ENCODE results near the gene CHST12. TPM values are rescaled to one million over a fixed set of nuclear protein-coding genes. Genes with fewer than 3 reads are reported as not detected.

Gene CHST12
- total RNA-seq: 10 to 100 TPM; 64.6 to 65.1 TPM

DNA sequence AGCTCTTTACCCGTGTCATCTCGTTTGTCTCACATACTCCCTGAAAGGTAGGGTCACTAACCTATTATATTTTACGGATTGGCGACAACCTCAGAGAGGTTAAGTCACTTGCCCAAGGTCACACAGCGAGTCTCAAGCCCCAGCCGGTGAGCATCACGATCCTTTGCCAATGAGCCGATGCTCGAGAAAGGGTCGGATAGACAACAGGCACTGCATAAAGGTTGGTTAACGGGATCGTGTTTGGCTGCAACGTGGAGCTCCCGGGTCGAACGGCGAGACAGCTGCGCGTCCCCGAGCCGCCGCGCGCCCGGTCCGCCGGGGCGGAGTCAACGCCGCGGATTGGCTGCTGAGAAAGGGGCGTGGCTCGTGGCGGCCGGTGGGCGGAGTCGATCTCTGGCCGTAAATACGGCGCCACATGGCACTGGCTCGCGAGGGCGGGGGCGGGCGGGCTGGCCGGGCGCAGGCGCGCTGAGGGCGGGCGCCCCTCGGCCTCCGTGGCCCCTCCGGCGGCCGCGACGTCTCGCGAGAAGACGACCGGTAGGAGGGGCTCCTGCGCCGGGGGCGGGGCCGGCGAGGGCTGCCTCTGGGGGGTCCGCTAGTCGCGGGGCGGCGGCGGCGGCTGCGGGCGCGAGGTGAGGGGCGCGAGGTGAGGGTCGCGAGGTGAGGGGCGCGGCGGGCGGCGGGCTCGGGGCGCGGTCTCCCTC lies at the start of gene CHST12:
Gene CHST12, plus strand, starts transcription at position 598 of the 704 bp plus-strand sequence. CDS start 29,029 bp downstream, outside the sequence.
- peaks cover 53% of the 10 kb centered on the region for H3K4me1 Mint-ChIP-seq
- ChIA-PET CTCF (interaction anchor here (0.6 to 1.0 kb wide), 4 partner anchors 9 to 29 kb away, joined by 3 to 6 read pairs (median 4); no protein-coding TSS in a partner anchor), POLR2A (interaction anchor here (0.6 to 1.4 kb wide), 5 partner anchors 9 to 296 kb away, joined by 3 to 5 read pairs (median 3); partner anchors contain the start of gene EIF3B)
- peaks cover 20% of the 10 kb centered on the region for H3K36me3 Mint-ChIP-seq (ENCODE audit: low read depth)
- DNase-seq: peak; percentile 96
- peak within 1 kb of the TSS; percentile 99 for H3K27ac Mint-ChIP-seq
- peak within 1 kb of the TSS; percentile 88 for H3K4me3 Mint-ChIP-seq
- H3K27me3 Mint-ChIP-seq: no peaks in the 10 kb centered on the region
- no peaks in the 10 kb centered on the region for H3K9me3 Mint-ChIP-seq

DNA sequence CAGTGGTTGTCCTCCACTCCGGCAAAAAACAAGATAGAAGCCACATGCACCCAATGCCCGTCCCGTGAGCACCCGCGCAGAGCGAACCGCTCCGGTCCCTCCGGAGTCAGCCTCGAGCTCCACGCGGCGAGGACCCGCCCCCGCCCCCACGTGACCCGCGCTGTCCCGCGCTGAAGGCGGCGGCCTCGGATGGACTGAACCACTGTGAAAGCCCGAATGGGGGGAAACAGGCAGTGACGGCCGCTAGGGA lies 49.5 kb upstream of the CHST12 start:
- H3K4me3 Mint-ChIP-seq: peak overlapping the region; percentile 91
- H3K36me3 Mint-ChIP-seq (ENCODE audit: low read depth): peaks cover 23% of the 10 kb centered on the region
- H3K4me1 Mint-ChIP-seq: peaks cover 27% of the 10 kb centered on the region
- ChIA-PET POLR2A (interaction anchor here (0.7 to 3.7 kb wide), 13 partner anchors 30 to 1796 kb away, joined by 3 to 39 read pairs (median 3); partner anchors contain the start of genes CHST12, INTS1, MAD1L1 and MRM2), CTCF (interaction anchor here (0.6 to 2.4 kb wide), 7 partner anchors 51 to 826 kb away, joined by 3 to 11 read pairs (median 4); no protein-coding TSS in a partner anchor)
- no peaks in the 10 kb centered on the region for H3K27me3 Mint-ChIP-seq
- peak overlapping the region; percentile 100 for H3K27ac Mint-ChIP-seq
- H3K9me3 Mint-ChIP-seq: no peaks in the 10 kb centered on the region
- peak; percentile 91 for DNase-seq

DNA sequence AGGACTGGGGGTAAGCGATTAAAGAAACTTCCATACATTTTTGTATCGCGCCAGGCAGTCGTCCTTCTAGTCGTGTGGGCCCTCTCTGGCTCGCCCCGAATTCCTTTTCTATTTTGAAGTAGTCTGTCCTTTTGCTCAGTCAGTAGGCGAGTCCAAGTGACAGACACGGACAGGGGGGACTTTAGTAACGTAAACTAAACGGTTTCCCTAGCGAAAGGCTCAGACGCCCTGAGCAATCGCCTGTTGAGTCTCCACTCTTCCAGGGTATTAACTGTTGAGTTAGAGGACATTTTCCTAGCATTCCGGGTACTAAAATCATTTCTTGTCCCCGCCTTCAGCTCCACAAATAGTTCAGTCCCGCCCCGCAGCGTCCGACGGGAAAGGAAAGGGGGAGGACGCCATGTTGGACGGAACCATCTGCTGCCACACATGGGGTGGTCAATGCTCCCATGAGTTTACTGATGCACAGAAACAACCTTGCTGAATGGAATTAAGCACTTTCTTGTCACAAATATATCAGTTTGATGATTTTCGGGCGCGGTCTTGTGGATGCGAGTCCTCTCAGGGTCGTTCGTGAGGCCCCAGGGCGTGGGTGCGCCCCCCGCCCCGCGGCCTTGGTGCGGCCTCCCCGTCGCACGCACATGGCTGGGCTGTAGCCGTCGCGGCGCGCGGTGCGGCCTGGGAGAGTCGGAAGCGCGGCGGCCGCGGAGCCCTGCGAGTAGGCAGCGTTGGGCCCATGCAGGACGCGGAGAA lies 49.0 kb upstream of the CHST12 start, which contains the start of gene EIF3B:
Gene EIF3B, plus strand, starts transcription at position 642 of the 753 bp plus-strand sequence. Its CDS starts 95 bp downstream, at position 737.
- CTCF ChIA-PET: interaction anchor here (0.6 to 2.4 kb wide), 8 partner anchors 10 to 827 kb away, joined by 3 to 11 read pairs (median 4); no protein-coding TSS in a partner anchor
- peak within 1 kb of the TSS; percentile 91 for H3K4me3 Mint-ChIP-seq
- H3K4me1 Mint-ChIP-seq: peaks cover 31% of the 10 kb centered on the region
- no peaks in the 10 kb centered on the region for H3K27me3 Mint-ChIP-seq
- peaks cover 28% of the 10 kb centered on the region for H3K36me3 Mint-ChIP-seq (ENCODE audit: low read depth)
- H3K9me3 Mint-ChIP-seq: no peaks in the 10 kb centered on the region
- POLR2A ChIA-PET: interaction anchor here (0.7 to 3.7 kb wide), 14 partner anchors 30 to 1796 kb away, joined by 3 to 39 read pairs (median 3); partner anchors contain the start of genes CHST12, INTS1, MAD1L1 and MRM2
- H3K27ac Mint-ChIP-seq: peak within 1 kb of the TSS; percentile 100
- DNase-seq: peak; percentile 90

DNA sequence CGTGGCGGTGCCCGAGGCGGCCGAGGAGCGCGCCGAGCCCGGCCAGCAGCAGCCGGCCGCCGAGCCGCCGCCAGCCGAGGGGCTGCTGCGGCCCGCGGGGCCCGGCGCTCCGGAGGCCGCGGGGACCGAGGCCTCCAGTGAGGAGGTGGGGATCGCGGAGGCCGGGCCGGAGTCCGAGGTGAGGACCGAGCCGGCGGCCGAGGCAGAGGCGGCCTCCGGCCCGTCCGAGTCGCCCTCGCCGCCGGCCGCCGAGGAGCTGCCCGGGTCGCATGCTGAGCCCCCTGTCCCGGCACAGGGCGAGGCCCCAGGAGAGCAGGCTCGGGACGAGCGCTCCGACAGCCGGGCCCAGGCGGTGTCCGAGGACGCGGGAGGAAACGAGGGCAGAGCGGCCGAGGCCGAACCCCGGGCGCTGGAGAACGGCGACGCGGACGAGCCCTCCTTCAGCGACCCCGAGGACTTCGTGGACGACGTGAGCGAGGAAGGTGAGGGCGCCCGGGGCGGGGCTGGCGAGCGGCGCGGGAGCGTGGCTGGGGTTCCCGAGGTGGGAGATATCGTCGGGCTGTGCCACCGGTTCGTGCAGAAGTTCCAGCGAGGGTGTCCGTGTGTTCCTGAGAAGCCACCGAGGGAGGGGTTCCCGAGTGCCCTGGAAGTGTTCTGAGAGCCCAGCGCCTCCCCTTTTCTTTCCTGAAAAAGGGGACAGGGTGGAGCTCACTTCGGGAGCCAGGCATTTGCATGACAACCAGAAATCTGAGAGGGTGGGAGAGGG lies 48.3 kb upstream of the CHST12 start:
- peak overlapping the region; percentile 91 for H3K4me3 Mint-ChIP-seq
- ChIA-PET CTCF (interaction anchor here (0.7 to 2.4 kb wide), 5 partner anchors 8 to 97 kb away, joined by 3 to 11 read pairs (median 4); no protein-coding TSS in a partner anchor), POLR2A (interaction anchor here (1.0 to 3.7 kb wide), 13 partner anchors 9 to 851 kb away, joined by 3 to 39 read pairs (median 3); partner anchors contain the start of genes BRAT1, CHST12, INTS1 and MRM2)
- no peaks in the 10 kb centered on the region for H3K9me3 Mint-ChIP-seq
- H3K36me3 Mint-ChIP-seq (ENCODE audit: low read depth): peaks cover 34% of the 10 kb centered on the region
- peak; percentile 26 for DNase-seq
- H3K4me1 Mint-ChIP-seq: peaks cover 38% of the 10 kb centered on the region
- H3K27ac Mint-ChIP-seq: peak overlapping the region; percentile 71
- no peaks in the 10 kb centered on the region for H3K27me3 Mint-ChIP-seq

DNA sequence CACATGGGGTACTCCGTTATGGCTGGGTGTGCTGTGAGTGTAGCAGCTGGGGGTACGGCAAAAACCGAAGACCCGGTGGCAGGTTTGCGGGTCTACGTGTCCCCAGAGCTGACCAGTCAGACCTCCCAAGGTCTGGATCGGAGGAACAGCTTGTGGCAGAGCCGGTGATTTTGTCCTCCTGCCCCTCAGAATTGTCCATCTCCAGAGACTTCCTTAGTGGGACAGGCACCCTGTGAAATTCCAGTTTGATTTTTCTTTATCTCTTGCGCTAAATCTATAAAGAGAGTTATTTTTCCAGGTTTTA lies 47.8 kb upstream of the CHST12 start:
- DNase-seq: no peak
- peak overlapping the region; percentile 78 for H3K4me3 Mint-ChIP-seq
- no peaks in the 10 kb centered on the region for H3K27me3 Mint-ChIP-seq
- peaks cover 42% of the 10 kb centered on the region for H3K4me1 Mint-ChIP-seq
- no peaks in the 10 kb centered on the region for H3K9me3 Mint-ChIP-seq
- H3K27ac Mint-ChIP-seq: peak overlapping the region; percentile 71
- CTCF ChIA-PET: interaction anchor here (0.7 to 1.5 kb wide), 4 partner anchors 9 to 96 kb away, joined by 3 to 4 read pairs (median 4); no protein-coding TSS in a partner anchor
- peaks cover 40% of the 10 kb centered on the region for H3K36me3 Mint-ChIP-seq (ENCODE audit: low read depth)
- POLR2A ChIA-PET: interaction anchor here (1.0 to 3.7 kb wide), 7 partner anchors 9 to 200 kb away, joined by 3 to 39 read pairs (median 4); partner anchors contain the start of genes BRAT1, MRM2 and NUDT1

DNA sequence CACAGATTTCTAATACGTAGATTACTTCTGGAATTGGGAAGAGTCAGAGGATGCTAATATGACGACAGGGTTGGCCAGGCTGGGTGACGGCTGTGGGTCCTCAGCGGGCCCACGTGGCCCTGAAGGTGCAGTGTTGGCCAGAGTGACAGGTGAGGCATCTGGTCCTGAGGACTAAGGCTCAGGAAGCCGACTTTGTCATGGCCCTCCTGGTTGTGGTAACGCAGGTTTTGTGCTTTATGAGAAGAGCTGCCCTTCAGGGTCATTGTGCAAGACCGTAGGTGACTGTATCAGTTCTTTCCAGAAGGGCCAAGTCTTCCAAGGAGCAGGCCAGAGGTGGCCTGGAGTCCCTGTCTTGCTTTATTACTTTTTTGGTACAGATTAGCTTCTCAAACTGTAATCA lies 46.2 kb upstream of the CHST12 start:
- H3K27me3 Mint-ChIP-seq: no peaks in the 10 kb centered on the region
- ChIA-PET CTCF (interaction anchor here (1.2 to 1.3 kb wide), 2 partner anchors 9 to 10 kb away, joined by 3 read pairs; no protein-coding TSS in a partner anchor), POLR2A (interaction anchor here (0.6 to 1.3 kb wide), 2 partner anchors 49 to 106 kb away, joined by 3 to 4 read pairs; no protein-coding TSS in a partner anchor)
- DNase-seq: no peak
- peak overlapping the region; percentile 20 for H3K4me3 Mint-ChIP-seq
- no peaks in the 10 kb centered on the region for H3K9me3 Mint-ChIP-seq
- peaks cover 45% of the 10 kb centered on the region for H3K36me3 Mint-ChIP-seq (ENCODE audit: low read depth)
- peak overlapping the region; percentile 32 for H3K27ac Mint-ChIP-seq
- H3K4me1 Mint-ChIP-seq: peaks cover 42% of the 10 kb centered on the region

DNA sequence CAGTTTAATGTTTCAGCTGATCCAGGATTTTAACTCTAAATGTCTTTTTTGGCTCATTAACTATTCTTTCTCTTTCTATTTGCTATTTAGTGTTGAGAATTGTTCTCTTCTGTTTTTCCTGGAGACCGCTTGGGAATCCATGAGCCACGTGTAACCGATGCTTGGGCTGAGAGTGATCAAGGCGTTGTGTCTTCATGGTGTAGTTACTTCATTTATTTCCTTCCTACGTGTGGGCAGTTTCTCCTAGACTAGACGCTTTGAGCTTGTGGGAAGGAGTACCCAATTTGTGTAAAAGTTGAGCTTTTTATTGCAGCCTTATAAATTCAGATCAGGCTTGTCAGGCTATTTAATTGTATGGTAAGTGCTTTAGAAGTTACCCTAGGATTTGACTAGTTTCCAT lies 45.8 kb upstream of the CHST12 start:
- Mint-ChIP-seq H3K4me3 (peak overlapping the region; percentile 20), H3K27ac (peak overlapping the region; percentile 32), H3K9me3 (no peaks in the 10 kb centered on the region), H3K4me1 (peaks cover 42% of the 10 kb centered on the region), H3K36me3 (ENCODE audit: low read depth) (peaks cover 49% of the 10 kb centered on the region), H3K27me3 (no peaks in the 10 kb centered on the region)
- CTCF ChIA-PET: interaction anchor here (1.2 to 1.3 kb wide), 2 partner anchors 9 to 10 kb away, joined by 3 read pairs; no protein-coding TSS in a partner anchor
- POLR2A ChIA-PET: interaction anchor here (0.6 to 1.3 kb wide), 2 partner anchors 49 to 107 kb away, joined by 3 to 4 read pairs; no protein-coding TSS in a partner anchor
- no peak for DNase-seq

DNA sequence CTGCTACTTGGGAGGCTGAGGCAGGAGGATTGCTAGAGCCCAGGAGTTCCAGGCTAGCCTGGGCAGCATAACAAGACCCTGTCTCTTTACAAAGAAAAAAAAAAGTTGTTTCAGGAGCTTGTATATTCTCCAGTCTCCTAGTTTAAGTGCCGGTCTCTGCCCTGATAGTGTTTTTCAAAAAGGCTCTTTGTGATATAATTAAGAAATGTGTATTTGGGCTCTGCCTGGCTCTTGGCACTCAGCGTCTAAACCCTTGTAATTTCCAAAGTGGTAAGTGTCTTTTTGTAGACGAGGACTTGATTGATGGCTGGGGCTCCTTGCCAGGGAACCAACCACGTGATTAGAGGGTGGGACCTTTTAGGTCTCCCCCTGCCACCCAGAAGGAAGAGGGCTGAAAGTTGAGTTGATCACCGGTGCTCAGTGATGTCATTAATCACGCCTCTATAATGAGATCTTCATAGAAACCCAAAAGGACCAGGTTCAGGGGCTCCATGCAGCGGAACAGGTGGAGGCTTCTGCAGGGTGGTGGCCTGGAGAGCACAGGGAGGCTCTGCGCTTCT lies 44.4 kb upstream of the CHST12 start:
- H3K4me3 Mint-ChIP-seq: no peak overlapping the region
- H3K9me3 Mint-ChIP-seq: no peaks in the 10 kb centered on the region
- no peaks in the 10 kb centered on the region for H3K27me3 Mint-ChIP-seq
- ChIA-PET CTCF (interaction anchor here (1.1 kb wide), 1 partner anchor 11 kb away, joined by 3 read pairs; no protein-coding TSS in a partner anchor), POLR2A (interaction anchor here (1.9 kb wide), 1 partner anchor 10 kb away, joined by 5 read pairs; no protein-coding TSS in a partner anchor)
- no peak overlapping the region for H3K27ac Mint-ChIP-seq
- DNase-seq: no peak
- H3K36me3 Mint-ChIP-seq (ENCODE audit: low read depth): peaks cover 61% of the 10 kb centered on the region
- H3K4me1 Mint-ChIP-seq: peaks cover 33% of the 10 kb centered on the region

DNA sequence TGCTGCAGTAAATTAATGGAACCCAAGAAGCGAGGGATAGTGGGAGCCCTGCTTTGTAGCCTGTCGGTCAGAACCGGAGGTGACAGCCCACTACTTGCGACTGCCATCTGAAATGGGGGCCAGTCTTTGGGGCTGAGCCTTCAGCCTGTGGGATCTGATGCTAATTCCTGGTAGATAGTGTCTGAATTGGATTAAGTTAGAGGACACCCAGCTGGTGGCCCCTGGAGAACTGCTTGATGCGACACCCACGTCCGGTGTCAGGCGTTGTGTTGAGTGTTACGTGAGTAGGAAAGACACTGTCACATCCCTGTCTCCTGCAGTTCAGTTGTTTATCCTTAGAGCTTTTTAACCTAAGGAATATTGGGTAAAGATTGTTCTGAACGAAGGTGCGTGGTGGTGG lies 43.8 kb upstream of the CHST12 start:
- no peaks in the 10 kb centered on the region for H3K9me3 Mint-ChIP-seq
- H3K4me1 Mint-ChIP-seq: peaks cover 31% of the 10 kb centered on the region
- peaks cover 64% of the 10 kb centered on the region for H3K36me3 Mint-ChIP-seq (ENCODE audit: low read depth)
- no peak for DNase-seq
- no peaks in the 10 kb centered on the region for H3K27me3 Mint-ChIP-seq
- CTCF ChIA-PET: interaction anchor here (1.1 kb wide), 1 partner anchor 12 kb away, joined by 3 read pairs; no protein-coding TSS in a partner anchor
- POLR2A ChIA-PET: interaction anchor here (1.9 kb wide), 1 partner anchor 10 kb away, joined by 5 read pairs; no protein-coding TSS in a partner anchor
- no peak overlapping the region for H3K27ac Mint-ChIP-seq
- H3K4me3 Mint-ChIP-seq: no peak overlapping the region

DNA sequence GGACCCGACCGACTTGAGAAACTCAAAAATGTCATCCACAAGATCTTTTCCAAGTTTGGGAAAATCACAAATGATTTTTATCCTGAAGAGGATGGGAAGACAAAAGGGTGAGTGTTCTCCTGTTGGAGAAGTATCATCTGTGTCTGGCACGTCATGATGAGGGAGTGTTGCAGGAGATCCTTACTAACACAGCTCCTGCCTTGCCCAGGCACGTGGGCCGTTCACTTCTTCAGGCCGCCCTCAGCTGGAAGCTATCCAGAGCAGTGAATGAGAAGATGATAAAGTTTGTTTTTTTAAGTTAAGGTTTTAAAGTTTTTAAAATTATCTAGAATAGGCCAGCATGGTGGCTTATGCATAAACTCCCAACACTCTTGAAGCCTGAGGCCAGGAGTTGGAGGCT lies 42.6 kb upstream of the CHST12 start:
- peaks cover 73% of the 10 kb centered on the region for H3K36me3 Mint-ChIP-seq (ENCODE audit: low read depth)
- no peak overlapping the region for H3K4me3 Mint-ChIP-seq
- no peak for DNase-seq
- H3K27me3 Mint-ChIP-seq: no peaks in the 10 kb centered on the region
- CTCF ChIA-PET: interaction anchor here (0.6 kb wide), 1 partner anchor 249 kb away, joined by 4 read pairs; no protein-coding TSS in a partner anchor
- peaks cover 31% of the 10 kb centered on the region for H3K4me1 Mint-ChIP-seq
- H3K9me3 Mint-ChIP-seq: no peaks in the 10 kb centered on the region
- POLR2A ChIA-PET: interaction anchor here (1.9 kb wide), 1 partner anchor 8 kb away, joined by 5 read pairs; no protein-coding TSS in a partner anchor
- no peak overlapping the region for H3K27ac Mint-ChIP-seq

DNA sequence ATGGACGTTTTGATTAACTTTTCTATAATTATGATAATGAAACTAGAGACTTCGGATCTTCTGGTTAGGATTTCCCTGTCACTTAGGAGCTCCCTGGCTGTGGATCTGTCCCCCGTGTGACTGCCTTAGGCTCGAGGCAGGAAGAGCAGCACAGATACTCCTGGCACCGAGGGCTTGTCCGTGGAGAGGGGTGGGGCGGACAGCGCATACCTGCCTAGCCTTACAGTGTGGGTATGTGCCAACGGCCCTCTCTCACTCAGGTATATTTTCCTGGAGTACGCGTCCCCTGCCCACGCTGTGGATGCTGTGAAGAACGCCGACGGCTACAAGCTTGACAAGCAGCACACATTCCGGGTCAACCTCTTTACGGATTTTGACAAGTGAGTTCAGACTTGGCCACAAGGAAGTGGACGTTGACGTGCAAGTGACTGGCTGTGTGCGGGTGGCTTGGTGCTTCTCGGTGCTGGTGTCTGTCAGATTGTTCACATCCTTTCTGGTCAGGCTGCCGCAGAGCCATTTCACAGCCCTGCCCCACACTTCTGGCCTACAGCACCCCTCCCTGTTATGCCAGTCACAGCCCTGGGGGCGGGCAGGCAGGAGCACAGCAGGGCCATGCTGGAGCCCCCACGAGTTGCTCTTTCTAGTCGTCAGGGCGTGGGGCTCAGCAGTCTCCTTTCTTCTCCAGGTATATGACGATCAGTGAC lies 40.9 kb upstream of the CHST12 start:
- ChIA-PET POLR2A (interaction anchor here (1.0 kb wide), 1 partner anchor 9 kb away, joined by 4 read pairs; no protein-coding TSS in a partner anchor), CTCF (interaction anchor here (1.0 kb wide), 1 partner anchor 130 kb away, joined by 3 read pairs; the partner anchor contains the start of gene MAD1L1)
- H3K27me3 Mint-ChIP-seq: no peaks in the 10 kb centered on the region
- no peak overlapping the region for H3K27ac Mint-ChIP-seq
- H3K36me3 Mint-ChIP-seq (ENCODE audit: low read depth): peaks cover 78% of the 10 kb centered on the region
- DNase-seq: no peak
- H3K9me3 Mint-ChIP-seq: no peaks in the 10 kb centered on the region
- H3K4me3 Mint-ChIP-seq: no peak overlapping the region
- peaks cover 18% of the 10 kb centered on the region for H3K4me1 Mint-ChIP-seq

All from activated CD4-positive, alpha-beta memory T cell treated with anti-CD3 and anti-CD28 coated beads, Interleukin-2, amount 10 ng/mL, durations not matched to agents 7 days and 5 days (primary cell).